Measurements from ENCODE around the gene IGF2BP3. TPM values are rescaled to one million over a fixed set of nuclear protein-coding genes. Genes with fewer than 3 reads are reported as not detected.
"Not testable (repeated sequence)": the region's sequence is repeated elsewhere in the genome, so short reads cannot be mapped to it uniquely, and the experiment has no call there.

IGF2BP3 gene
- polyA plus RNA-seq: 5.4 TPM

- Mint-ChIP-seq H3K36me3 (no peaks in the 10 kb centered on the region), H3K27me3 (peaks cover 66% of the 10 kb centered on the region), H3K9me3 (peaks cover 0 to 6% (median 1%) of the 10 kb centered on the region in 3 donors), H3K4me3 (peak within 1 kb of the TSS; percentile 79 to 94 (median 92)), H3K4me1 (peaks cover 16 to 41% (median 28%) of the 10 kb centered on the region in 3 donors), H3K27ac (peak within 1 kb of the TSS; percentile 92 to 100 (median 93))
Observed at GRCh38 chr7:23470330-23471105, at the start of gene IGF2BP3. TSS of gene IGF2BP3 (minus strand) at chr7:23470491. CDS start at chr7:23470110, 381 bp downstream.

GRCh38 chr7:23514755-23515154 is 44.5 kb upstream of the IGF2BP3 start:
- peak overlapping the region in 2 of 3 donors; percentile 50 to 66 for H3K27ac Mint-ChIP-seq
- peaks cover 2 to 14% (median 2%) of the 10 kb centered on the region in 3 donors for H3K4me1 Mint-ChIP-seq
- H3K36me3 Mint-ChIP-seq: peaks cover 10% of the 10 kb centered on the region
- no peaks in the 10 kb centered on the region for H3K9me3 Mint-ChIP-seq
- H3K4me3 Mint-ChIP-seq: peak overlapping the region in 1 of 4 donors; percentile 39
- H3K27me3 Mint-ChIP-seq: no peaks in the 10 kb centered on the region

GRCh38 chr7:23513746-23514145 is 43.5 kb upstream of the IGF2BP3 start:
- H3K36me3 Mint-ChIP-seq: peaks cover 13% of the 10 kb centered on the region
- H3K27me3 Mint-ChIP-seq, H3K9me3 Mint-ChIP-seq, H3K4me3 Mint-ChIP-seq: not testable (repeated sequence)
- peaks cover 2 to 14% (median 2%) of the 10 kb centered on the region in 3 donors for H3K4me1 Mint-ChIP-seq
- H3K27ac Mint-ChIP-seq: peak overlapping the region in 1 of 3 donors; percentile 76

GRCh38 chr7:23494009-23494408 is 23.7 kb upstream of the IGF2BP3 start:
- no peaks in the 10 kb centered on the region for H3K9me3 Mint-ChIP-seq
- peaks cover 0 to 4% (median 2%) of the 10 kb centered on the region in 3 donors for H3K4me1 Mint-ChIP-seq
- H3K4me3 Mint-ChIP-seq: no peak overlapping the region
- H3K27me3 Mint-ChIP-seq: no peaks in the 10 kb centered on the region
- no peaks in the 10 kb centered on the region for H3K36me3 Mint-ChIP-seq
- H3K27ac Mint-ChIP-seq: no peak overlapping the region

- Mint-ChIP-seq H3K27ac (peak overlapping the region in 2 of 3 donors; percentile 53 to 87), H3K4me1 (peaks cover 0 to 4% (median 2%) of the 10 kb centered on the region in 3 donors), H3K9me3 (no peaks in the 10 kb centered on the region), H3K4me3 (peak overlapping the region; percentile 68 to 92 (median 88)), H3K36me3 (no peaks in the 10 kb centered on the region), H3K27me3 (no peaks in the 10 kb centered on the region)
Observed at GRCh38 chr7:23491502-23491901, 21.2 kb upstream of the IGF2BP3 start.

- Mint-ChIP-seq H3K27ac (peak overlapping the region; percentile 80 to 96 (median 87)), H3K27me3 (no peaks in the 10 kb centered on the region), H3K4me3 (peak overlapping the region; percentile 87 to 95 (median 90)), H3K4me1 (peaks cover 0 to 4% (median 2%) of the 10 kb centered on the region in 3 donors), H3K36me3 (no peaks in the 10 kb centered on the region), H3K9me3 (no peaks in the 10 kb centered on the region)
Observed at GRCh38 chr7:23490357-23491135, 20.3 kb upstream of the IGF2BP3 start.

GRCh38 chr7:23488714-23489113 is 18.4 kb upstream of the IGF2BP3 start:
- H3K27ac Mint-ChIP-seq, H3K36me3 Mint-ChIP-seq, H3K27me3 Mint-ChIP-seq, H3K4me3 Mint-ChIP-seq, H3K4me1 Mint-ChIP-seq, H3K9me3 Mint-ChIP-seq: not testable (repeated sequence)

GRCh38 chr7:23487670-23488069 is 17.4 kb upstream of the IGF2BP3 start:
- Mint-ChIP-seq H3K9me3 (no peaks in the 10 kb centered on the region), H3K4me1 (peaks cover 0 to 4% (median 2%) of the 10 kb centered on the region in 3 donors)

GRCh38 chr7:23486002-23486773 is 15.9 kb upstream of the IGF2BP3 start:
- Mint-ChIP-seq H3K27me3 (peaks cover 11% of the 10 kb centered on the region), H3K27ac (no peak overlapping the region), H3K9me3 (no peaks in the 10 kb centered on the region), H3K36me3 (no peaks in the 10 kb centered on the region), H3K4me3 (no peak overlapping the region), H3K4me1 (peaks cover 0 to 3% (median 2%) of the 10 kb centered on the region in 3 donors)

More at GRCh38 chr7:23487670-23488069, 17.4 kb upstream of the IGF2BP3 start:
- peak overlapping the region in 1 of 3 donors; percentile 46 for H3K27ac Mint-ChIP-seq
- peaks cover 2% of the 10 kb centered on the region for H3K27me3 Mint-ChIP-seq
- H3K4me3 Mint-ChIP-seq: no peak overlapping the region
- H3K36me3 Mint-ChIP-seq: no peaks in the 10 kb centered on the region

GRCh38 chr7:23482686-23483085 is 12.4 kb upstream of the IGF2BP3 start:
- Mint-ChIP-seq H3K36me3 (no peaks in the 10 kb centered on the region), H3K4me3 (no peak overlapping the region), H3K9me3 (no peaks in the 10 kb centered on the region), H3K27ac (no peak overlapping the region), H3K27me3 (peaks cover 22% of the 10 kb centered on the region), H3K4me1 (no peaks in the 10 kb centered on the region)

- Mint-ChIP-seq H3K4me1 (peaks cover 2 to 8% (median 6%) of the 10 kb centered on the region in 3 donors), H3K36me3 (peaks cover 2% of the 10 kb centered on the region), H3K27ac (no peak overlapping the region), H3K9me3 (peaks cover 0 to 1% (median 0%) of the 10 kb centered on the region in 3 donors), H3K4me3 (no peak overlapping the region), H3K27me3 (peaks cover 45% of the 10 kb centered on the region)
Observed at GRCh38 chr7:23477962-23478866, 7.9 kb upstream of the IGF2BP3 start.

GRCh38 chr7:23477157-23477499 is 6.8 kb upstream of the IGF2BP3 start:
- H3K27ac Mint-ChIP-seq: peak overlapping the region in 1 of 3 donors; percentile 74
- H3K36me3 Mint-ChIP-seq: peaks cover 2% of the 10 kb centered on the region
- peaks cover 48% of the 10 kb centered on the region for H3K27me3 Mint-ChIP-seq
- H3K4me1 Mint-ChIP-seq: peaks cover 5 to 10% (median 7%) of the 10 kb centered on the region in 3 donors
- peak overlapping the region in 1 of 4 donors; percentile 63 for H3K4me3 Mint-ChIP-seq
- H3K9me3 Mint-ChIP-seq: peaks cover 0 to 3% (median 1%) of the 10 kb centered on the region in 3 donors

- Mint-ChIP-seq H3K27ac (peak overlapping the region in 1 of 3 donors; percentile 74), H3K36me3 (peaks cover 2% of the 10 kb centered on the region), H3K4me3 (peak overlapping the region in 1 of 4 donors; percentile 63), H3K27me3 (peaks cover 49% of the 10 kb centered on the region), H3K4me1 (peaks cover 7 to 12% (median 7%) of the 10 kb centered on the region in 3 donors), H3K9me3 (peaks cover 0 to 4% (median 1%) of the 10 kb centered on the region in 3 donors)
Observed at GRCh38 chr7:23476286-23477156, 6.2 kb upstream of the IGF2BP3 start.
